CD4-positive, alpha-beta T cell treated with Interleukin-15 for 1 hour (primary cell): ENCODE data around the gene TRIM49.
"Not testable (repeated sequence)": the region's sequence is repeated elsewhere in the genome, so short reads cannot be mapped to it uniquely, and the experiment has no call there.

Experiments used
- DNase-seq: peaks from one replicate; pipeline ENCODE4 v3.0.0-alpha.2; 2020

TRIM49 gene, protein sequence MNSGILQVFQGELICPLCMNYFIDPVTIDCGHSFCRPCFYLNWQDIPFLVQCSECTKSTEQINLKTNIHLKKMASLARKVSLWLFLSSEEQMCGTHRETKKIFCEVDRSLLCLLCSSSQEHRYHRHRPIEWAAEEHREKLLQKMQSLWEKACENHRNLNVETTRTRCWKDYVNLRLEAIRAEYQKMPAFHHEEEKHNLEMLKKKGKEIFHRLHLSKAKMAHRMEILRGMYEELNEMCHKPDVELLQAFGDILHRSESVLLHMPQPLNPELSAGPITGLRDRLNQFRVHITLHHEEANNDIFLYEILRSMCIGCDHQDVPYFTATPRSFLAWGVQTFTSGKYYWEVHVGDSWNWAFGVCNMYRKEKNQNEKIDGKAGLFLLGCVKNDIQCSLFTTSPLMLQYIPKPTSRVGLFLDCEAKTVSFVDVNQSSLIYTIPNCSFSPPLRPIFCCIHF

DNA sequence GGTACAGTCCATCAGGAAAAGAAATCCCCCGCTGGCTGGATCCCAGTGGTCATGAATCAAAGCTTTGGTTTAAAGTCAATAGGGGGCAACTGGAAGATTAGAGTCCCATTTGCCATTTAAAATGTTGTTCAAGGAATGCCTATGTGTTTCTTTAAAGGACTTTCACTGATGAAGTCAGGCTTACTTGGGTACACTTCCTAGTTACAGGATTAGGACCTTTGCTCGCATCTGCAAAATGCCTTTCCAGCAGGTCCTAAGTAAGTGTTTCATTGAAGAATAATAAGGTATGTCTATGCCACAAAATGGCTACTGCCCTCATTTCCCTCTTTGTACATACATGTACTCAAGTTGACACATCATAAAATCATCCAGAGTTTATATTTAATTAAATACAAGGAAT, at the start of gene TRIM49:
Gene TRIM49 (minus strand): TSS at position 101 of the 400 bp plus-strand sequence. CDS start 4,106 bp downstream, outside the sequence.
- not testable (repeated sequence) for DNase-seq

DNA sequence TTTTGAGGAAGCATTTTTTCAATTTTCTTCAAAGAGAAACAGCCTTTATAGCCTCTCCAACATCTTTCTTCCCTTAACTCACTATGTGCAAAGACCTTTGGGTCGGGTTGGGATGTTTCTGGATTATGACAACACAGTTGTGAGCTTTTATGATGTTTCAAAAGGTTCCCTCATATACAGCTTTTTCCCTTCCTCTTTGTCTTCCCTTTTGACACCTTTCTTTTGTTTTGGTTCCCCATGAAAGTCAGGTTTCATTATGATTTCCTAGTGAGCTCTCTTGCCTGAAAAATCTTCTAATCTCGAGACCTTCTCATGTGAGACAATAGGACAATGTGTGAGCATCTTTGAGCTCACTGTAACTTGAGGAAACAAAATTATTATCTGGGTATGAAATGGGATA, 18.3 kb upstream of the TRIM49 start:
- DNase-seq: not testable (repeated sequence)

- DNase-seq: not testable (repeated sequence)
These were observed 11.6 kb upstream of the TRIM49 start for GRCh38 chr11:89820008-89820407.

DNA sequence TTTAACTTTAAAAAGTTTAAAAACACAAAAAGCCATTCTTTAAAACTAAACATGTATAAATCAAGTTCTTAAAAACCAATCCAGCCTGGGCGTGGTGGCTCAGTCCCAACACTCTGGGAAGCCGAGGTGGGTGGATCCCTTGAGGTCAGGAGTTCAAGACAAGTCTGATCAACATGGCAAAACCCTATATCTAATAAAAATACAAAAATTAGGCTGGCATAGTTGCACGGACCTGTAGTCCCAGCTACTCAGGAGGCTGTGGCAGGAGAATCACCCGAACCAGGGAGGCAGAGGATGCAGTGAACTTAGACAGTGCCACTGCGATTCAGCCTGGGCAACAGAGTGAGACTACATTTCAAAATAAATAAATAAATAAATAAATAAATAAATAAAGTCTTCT, 5.2 kb upstream of the TRIM49 start:
- not testable (repeated sequence) for DNase-seq

- DNase-seq: not testable (repeated sequence)
These were observed 20.8 kb downstream of the TRIM49 start for GRCh38 chr11:89787506-89788063.

DNA sequence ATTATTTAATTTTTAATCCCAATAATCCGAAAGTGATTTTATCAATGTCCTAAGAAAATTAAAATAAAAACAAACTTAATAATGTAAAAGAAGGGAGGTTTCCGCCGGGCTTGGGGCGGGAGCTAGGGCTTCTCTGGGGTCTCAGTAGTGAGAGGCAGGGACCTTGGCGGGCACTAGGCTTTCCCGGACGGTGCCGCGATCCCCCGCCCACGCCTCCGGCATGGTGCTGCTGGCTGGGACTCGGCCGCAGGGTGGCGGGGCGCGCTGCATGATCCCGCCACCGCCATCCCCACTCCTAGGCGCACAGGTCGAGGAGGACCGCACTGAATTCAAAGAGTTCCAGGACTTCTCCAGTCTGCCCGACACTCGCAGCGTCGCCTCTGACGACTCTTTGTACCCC, 22.6 kb downstream of the TRIM49 start:
- DNase-seq: not testable (repeated sequence)

DNA sequence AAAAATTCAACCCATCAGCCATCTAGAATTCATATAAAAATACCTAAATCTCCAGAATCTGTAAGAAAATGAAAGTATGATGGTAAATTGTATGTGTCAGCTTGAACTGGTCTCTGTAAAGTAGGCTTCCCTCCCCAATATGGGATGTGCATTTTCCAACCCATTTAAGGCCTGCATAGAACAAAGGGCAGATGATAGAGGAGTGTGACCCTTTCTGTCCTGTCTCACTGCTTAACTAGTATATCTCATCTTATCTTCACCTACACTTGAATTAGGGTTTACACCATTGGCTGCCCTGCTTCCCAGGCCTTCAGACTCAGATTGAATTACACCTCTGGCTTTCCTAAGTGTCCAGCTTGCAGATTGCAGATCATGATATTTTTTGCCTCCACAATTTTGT, 57.6 kb downstream of the TRIM49 start:
- not testable (repeated sequence) for DNase-seq
